ENCODE measurements around the gene CCDC107. TPM values are rescaled to one million over a fixed set of nuclear protein-coding genes. Genes with fewer than 3 reads are reported as not detected.

CCDC107 gene
- total RNA-seq, 1 experiment from 2014 or later: 34.9 TPM

DNA sequence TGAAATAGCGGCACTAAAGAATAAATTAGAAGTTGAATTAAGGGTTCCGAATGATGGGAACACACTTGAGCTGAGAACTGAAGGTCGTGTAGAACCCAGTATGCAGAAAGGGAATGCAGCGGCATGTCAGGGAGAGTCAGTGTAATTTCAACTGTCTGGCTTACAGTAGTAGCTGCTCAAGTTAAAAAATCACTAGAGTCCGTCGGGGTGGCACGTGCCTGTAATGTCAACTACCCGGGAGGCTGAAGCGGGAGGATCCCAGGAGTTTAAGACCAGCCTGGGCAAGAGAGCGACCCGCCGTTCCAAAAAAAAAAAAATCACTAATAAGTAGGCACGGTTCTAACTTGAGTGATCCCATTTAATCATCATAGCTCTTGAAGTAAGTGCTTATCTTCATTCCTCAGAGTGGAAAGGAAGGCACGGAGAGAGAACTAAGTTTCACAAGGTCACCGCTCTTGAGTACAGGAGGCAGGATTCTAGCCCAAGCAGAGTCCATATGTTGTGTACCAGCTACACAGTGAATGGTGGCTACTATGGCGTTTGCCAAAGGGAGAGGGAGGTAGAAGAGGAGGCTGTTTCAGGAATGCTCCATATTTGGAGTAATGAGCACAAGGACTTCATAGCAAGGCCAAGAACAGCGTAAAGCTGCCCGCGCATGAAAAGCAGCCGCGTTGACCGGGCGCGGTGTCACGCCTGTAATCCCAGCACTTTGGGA is 1.1 kb upstream of the CCDC107 start:
- peak overlapping the region; percentile 54 for H3K4me3 ChIP-seq (ENCODE audit: low read length)
- peaks cover 7% of the 10 kb centered on the region for H3F3A ChIP-seq (ENCODE audit: low read length, unreplicated experiment)
- peaks cover 19% of the 10 kb centered on the region for H3K36me3 ChIP-seq (ENCODE audit: low read depth, low read length)
- ATAC-seq: no peak
- no peaks in the 10 kb centered on the region for H3K27me3 ChIP-seq (ENCODE audit: low read length)
- H3K9ac ChIP-seq (ENCODE audit: low read length): peak overlapping the region; percentile 97
- DNase-seq: no peak
- TF ChIP-seq EZH2phosphoT487 (IDR thresholded peaks at IDR 0.05; ENCODE audit: borderline replicate concordance, low read length) (no peak), EZH2 (IDR thresholded peaks at IDR 0.05; ENCODE audit: low read length, unreplicated experiment) (no peak)
- TF ChIP-seq, protein P1, sequence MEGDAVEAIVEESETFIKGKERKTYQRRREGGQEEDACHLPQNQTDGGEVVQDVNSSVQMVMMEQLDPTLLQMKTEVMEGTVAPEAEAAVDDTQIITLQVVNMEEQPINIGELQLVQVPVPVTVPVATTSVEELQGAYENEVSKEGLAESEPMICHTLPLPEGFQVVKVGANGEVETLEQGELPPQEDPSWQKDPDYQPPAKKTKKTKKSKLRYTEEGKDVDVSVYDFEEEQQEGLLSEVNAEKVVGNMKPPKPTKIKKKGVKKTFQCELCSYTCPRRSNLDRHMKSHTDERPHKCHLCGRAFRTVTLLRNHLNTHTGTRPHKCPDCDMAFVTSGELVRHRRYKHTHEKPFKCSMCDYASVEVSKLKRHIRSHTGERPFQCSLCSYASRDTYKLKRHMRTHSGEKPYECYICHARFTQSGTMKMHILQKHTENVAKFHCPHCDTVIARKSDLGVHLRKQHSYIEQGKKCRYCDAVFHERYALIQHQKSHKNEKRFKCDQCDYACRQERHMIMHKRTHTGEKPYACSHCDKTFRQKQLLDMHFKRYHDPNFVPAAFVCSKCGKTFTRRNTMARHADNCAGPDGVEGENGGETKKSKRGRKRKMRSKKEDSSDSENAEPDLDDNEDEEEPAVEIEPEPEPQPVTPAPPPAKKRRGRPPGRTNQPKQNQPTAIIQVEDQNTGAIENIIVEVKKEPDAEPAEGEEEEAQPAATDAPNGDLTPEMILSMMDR (conservative IDR thresholded peaks at IDR 0.05; ENCODE audit: low read depth, low read length): no peak
- H3K9me2 ChIP-seq (replicated peaks; ENCODE audit: low read length): no peaks in the 10 kb centered on the region
- ChIA-PET CTCF (no interaction called here), POLR2A (ENCODE audit: unreplicated experiment) (interaction anchor here (0.6 kb wide), 2 partner anchors 114 to 116 kb away, joined by 3 to 12 read pairs; no protein-coding TSS in a partner anchor)
- H2AFZ ChIP-seq (ENCODE audit: low read length): peak overlapping the region; percentile 83
- H4K20me1 ChIP-seq (ENCODE audit: low read length): no peaks in the 10 kb centered on the region
- H3K4me2 ChIP-seq (ENCODE audit: low read length): peak overlapping the region; percentile 98
- intact Hi-C loops (cut with micrococcal nuclease): loop anchor here (5.0 to 10.0 kb wide), 2 partner anchors 40 to 138 kb away; partner anchors contain the start of gene NPR2
- H3K27ac ChIP-seq (ENCODE audit: low read length): peak overlapping the region; percentile 98
- H3K9me3 ChIP-seq (ENCODE audit: low read length): no peaks in the 10 kb centered on the region
- peaks cover 28% of the 10 kb centered on the region for H3K79me2 ChIP-seq (ENCODE audit: low read length)
- no TSS peak for BruUV-seq (replicated peaks)
- H3K4me1 ChIP-seq (ENCODE audit: insufficient read depth, low read length): peaks cover 35% of the 10 kb centered on the region

GRCh38 chr9:35657546-35658136 is 451 bp upstream of the CCDC107 start, which contains the start of gene RMRP:
Gene RMRP, minus strand, starts transcription at chr9:35658019.
- ChIA-PET CTCF (interaction anchor here (0.6 to 1.1 kb wide), 2 partner anchors 53 to 70 kb away, joined by 3 read pairs; no protein-coding TSS in a partner anchor), POLR2A (ENCODE audit: unreplicated experiment) (interaction anchor here (0.6 to 0.8 kb wide), 3 partner anchors 54 to 115 kb away, joined by 3 to 12 read pairs (median 4); no protein-coding TSS in a partner anchor)
- H3K36me3 ChIP-seq (ENCODE audit: low read depth, low read length): peaks cover 20% of the 10 kb centered on the region
- no peaks in the 10 kb centered on the region for H3K9me3 ChIP-seq (ENCODE audit: low read length)
- peak within 1 kb of the TSS; percentile 89 for H2AFZ ChIP-seq (ENCODE audit: low read length)
- H3K4me2 ChIP-seq (ENCODE audit: low read length): peak within 1 kb of the TSS; percentile 98
- DNase-seq (peak; percentile 96), ATAC-seq (peak; percentile 88)
- peaks cover 29% of the 10 kb centered on the region for H3K79me2 ChIP-seq (ENCODE audit: low read length)
- intact Hi-C loops (cut with micrococcal nuclease): loop anchor here (2.0 to 10.0 kb wide), 3 partner anchors 40 to 137 kb away; partner anchors contain the start of gene NPR2
- H3K9ac ChIP-seq (ENCODE audit: low read length): peak within 1 kb of the TSS; percentile 97
- H3F3A ChIP-seq (ENCODE audit: low read length, unreplicated experiment): peaks cover 7% of the 10 kb centered on the region
- peaks cover 29% of the 10 kb centered on the region for H3K4me1 ChIP-seq (ENCODE audit: insufficient read depth, low read length)
- no TSS peak for BruUV-seq (replicated peaks)
- no peaks in the 10 kb centered on the region for H3K9me2 ChIP-seq (replicated peaks; ENCODE audit: low read length)
- no peaks in the 10 kb centered on the region for H4K20me1 ChIP-seq (ENCODE audit: low read length)
- no peaks in the 10 kb centered on the region for H3K27me3 ChIP-seq (ENCODE audit: low read length)
- TF ChIP-seq, protein P1 (conservative IDR thresholded peaks at IDR 0.05; ENCODE audit: low read depth, low read length): no peak
- TF ChIP-seq EZH2phosphoT487 (IDR thresholded peaks at IDR 0.05; ENCODE audit: borderline replicate concordance, low read length) (no peak), EZH2 (IDR thresholded peaks at IDR 0.05; ENCODE audit: low read length, unreplicated experiment) (no peak)
- H3K4me3 ChIP-seq (ENCODE audit: low read length): peak within 1 kb of the TSS; percentile 96
- peak within 1 kb of the TSS; percentile 98 for H3K27ac ChIP-seq (ENCODE audit: low read length)

All from PC-3 (cell line).